GM19324 (cell line): ENCODE results near the gene SURF6.
"Not testable (repeated sequence)": the region's sequence is repeated elsewhere in the genome, so short reads cannot be mapped to it uniquely, and the experiment has no call there.

Source experiments
- ATAC-seq: cut with Tn5 transposase; IDR thresholded peaks from one replicate; pipeline ENCODE4 v1.9.1; 2021; ENCODE audit warnings: mild to moderate bottlenecking, moderate library complexity; ENCODE audit not compliant: unreplicated experiment, low FRiP score

The SURF6 gene

GRCh38 chr9:133329306-133330156, 6.5 kb downstream of the SURF6 start:
- ATAC-seq = not testable (repeated sequence)

DNA sequence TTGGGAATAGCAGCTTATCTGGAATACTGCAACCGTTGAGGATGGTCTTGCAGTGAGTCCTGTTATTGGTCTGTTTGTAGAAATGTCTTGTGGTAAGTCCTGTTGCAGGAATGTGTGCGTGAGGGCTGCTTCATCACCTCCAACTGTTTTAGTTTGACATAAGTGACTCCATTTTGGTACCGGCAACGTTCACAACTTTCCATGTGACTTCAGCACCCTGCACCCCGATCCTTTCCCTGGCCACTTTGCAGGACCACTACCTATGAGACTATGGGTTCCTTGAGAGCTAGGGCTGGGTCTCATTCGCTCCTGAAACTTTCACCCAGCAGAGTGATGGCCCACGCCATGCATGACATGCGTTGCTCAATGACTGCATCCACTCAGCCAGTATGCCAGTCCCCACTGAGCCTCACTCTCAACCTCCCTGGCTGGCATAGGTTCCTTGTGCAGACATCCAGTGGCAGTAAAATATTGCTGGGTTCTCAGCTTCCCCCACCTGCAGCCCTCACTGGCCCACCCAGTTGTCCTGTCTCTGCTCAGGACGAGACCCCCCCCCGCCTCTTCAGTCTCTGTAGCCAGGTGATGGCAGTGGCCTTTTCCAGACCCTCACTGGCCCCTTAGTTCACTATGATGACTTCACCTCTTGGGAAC, 8.0 kb downstream of the SURF6 start:
- no peak for ATAC-seq

GRCh38 chr9:133327021-133327420, 9.0 kb downstream of the SURF6 start:
- not testable (repeated sequence) for ATAC-seq

DNA sequence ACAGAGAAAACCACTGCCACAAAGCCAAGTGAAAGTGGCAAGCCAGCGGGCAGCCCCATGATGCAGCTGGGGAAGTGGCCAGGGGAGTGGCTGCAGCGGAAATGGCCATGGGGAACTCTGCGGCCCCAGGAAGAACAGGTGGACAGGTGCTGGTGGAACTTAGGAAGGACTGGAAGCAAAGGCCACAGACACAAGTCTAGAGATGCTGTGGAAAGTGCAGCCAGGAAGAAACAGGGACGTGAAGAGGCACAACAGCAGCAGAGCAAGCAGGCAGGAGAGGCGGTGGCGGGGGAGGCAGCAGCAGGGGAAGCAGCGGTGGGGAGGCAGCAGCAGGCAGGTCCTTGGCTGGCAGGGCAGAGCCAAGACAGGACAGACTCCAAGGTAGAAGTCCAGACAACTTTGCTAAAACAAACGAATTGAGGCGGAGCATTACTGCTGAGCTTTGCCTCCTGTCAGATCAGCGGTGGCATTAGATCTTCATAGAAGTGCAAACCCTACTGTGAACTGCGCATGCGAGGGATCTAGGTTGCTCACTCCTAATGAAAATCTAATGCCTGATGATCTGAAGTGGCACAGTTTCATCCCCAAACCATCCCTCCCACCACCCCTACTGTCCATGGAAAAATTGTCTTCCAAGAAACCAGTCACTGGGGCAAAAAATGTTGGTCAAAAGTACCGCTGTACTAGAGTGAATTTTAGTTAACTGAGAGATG, 11.8 kb downstream of the SURF6 start:
- ATAC-seq = no peak

GRCh38 chr9:133323211-133323610, 12.8 kb downstream of the SURF6 start:
- ATAC-seq = no peak

DNA sequence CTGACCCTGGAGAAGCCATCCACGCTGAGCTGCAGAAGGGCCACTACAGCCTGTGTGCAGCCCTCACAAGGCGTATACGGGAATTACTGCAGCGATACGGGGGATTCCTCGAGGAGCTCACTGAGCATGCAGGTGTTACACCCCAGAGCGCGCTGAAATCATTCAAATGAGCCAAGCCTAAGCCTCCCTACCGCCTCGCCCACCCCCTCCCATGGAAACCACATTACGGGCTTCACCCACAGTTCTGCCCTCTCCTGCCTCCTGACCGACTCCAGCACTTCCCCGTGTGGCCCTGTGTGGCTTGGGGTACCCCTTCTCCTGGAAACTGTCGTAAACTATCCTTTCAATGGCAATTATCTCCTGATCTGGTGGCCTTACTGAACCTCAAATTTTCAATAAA, 13.3 kb downstream of the SURF6 start:
- no peak for ATAC-seq

DNA sequence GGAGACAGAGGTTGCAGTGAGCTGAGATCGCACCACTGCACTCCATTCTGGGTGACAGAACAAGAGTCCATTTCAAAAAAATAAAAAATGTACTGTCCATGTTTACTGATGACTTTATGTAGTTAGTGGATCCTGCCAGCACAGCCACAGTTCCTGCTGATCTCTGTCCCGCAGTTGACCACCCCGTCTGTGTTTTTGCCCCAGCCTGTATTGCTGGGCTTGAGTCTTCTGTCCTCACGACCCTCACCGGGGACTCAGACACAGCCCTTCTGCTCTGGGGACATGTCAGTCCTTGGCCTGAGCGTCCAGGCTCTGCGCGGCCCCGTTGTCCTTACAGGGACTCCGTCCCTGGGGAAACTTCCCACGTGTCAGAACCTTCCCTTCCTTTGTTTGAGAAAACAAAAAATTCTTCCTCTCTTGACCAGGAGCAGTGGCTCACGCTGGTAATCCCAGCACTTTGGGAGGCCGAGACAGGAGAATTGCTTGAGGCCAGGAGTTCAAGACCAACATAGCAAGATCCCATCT, 14.5 kb downstream of the SURF6 start:
- ATAC-seq = no peak

- ATAC-seq = no peak
Measured at GRCh38 chr9:133320421-133320881, 15.5 kb downstream of the SURF6 start.

- not testable (repeated sequence) for ATAC-seq
Measured at GRCh38 chr9:133317551-133317950, 18.4 kb downstream of the SURF6 start.

DNA sequence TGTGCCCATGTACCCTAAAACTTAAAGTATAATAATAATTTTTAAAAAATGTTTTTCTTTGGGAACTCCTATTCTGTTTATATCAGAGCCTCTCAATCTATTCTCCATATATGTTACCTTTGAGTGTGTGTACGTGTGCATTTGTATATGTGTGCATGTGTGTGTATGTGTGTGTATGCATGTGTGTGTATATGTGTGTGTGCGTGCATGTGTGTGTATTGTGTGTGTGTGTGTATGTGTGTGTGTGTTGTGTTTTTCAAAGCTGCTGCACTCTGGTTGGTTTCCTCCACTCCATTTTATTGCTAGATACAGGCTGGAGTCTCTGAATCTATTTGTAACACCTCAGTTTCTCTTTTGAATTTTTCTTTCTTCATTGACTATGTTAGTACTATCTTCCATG, 20.0 kb downstream of the SURF6 start:
- ATAC-seq = no peak

DNA sequence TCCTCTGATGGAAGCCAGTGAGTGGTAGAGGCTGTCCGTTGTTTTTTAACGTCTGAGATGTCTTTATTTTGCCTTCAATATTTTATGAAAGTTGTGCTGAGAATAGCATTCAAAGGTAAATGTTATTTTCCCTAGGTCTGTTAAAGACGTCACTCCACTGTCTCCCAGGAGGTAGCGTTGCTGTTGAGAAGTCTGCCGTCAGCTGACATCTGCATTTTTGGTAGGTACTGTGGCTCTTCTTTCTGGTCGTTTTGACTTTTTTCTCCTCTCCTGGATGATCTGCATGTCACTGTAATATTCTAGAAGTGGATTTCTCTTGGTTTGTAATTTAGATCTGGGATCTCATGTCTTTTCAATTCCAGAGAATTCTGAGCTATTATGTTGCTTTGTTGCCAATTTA, 26.4 kb downstream of the SURF6 start:
- ATAC-seq = no peak

GRCh38 chr9:133307301-133307700, 28.7 kb downstream of the SURF6 start:
- no peak for ATAC-seq

- no peak for ATAC-seq
Measured at GRCh38 chr9:133306242-133307204, 29.5 kb downstream of the SURF6 start.

DNA sequence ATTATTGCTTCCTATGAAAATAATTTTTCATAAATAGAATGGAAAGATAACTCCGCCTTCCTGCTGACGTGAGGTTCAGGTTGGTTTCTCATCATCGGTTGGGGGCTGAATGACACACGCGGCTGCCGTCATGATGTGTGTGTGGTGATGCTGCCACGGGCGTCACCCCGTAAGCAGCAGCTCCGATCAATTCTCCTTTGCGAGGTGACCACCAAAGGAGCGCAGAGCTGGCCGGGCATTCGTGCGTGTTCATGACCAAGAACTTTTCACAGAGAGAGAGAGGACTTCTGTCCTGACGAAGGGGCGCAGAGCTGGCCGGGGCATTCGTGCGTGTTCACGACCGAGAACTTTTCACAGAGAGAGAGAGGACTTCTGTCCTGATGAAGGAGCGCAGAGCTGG, 30.3 kb downstream of the SURF6 start:
- ATAC-seq = no peak

DNA sequence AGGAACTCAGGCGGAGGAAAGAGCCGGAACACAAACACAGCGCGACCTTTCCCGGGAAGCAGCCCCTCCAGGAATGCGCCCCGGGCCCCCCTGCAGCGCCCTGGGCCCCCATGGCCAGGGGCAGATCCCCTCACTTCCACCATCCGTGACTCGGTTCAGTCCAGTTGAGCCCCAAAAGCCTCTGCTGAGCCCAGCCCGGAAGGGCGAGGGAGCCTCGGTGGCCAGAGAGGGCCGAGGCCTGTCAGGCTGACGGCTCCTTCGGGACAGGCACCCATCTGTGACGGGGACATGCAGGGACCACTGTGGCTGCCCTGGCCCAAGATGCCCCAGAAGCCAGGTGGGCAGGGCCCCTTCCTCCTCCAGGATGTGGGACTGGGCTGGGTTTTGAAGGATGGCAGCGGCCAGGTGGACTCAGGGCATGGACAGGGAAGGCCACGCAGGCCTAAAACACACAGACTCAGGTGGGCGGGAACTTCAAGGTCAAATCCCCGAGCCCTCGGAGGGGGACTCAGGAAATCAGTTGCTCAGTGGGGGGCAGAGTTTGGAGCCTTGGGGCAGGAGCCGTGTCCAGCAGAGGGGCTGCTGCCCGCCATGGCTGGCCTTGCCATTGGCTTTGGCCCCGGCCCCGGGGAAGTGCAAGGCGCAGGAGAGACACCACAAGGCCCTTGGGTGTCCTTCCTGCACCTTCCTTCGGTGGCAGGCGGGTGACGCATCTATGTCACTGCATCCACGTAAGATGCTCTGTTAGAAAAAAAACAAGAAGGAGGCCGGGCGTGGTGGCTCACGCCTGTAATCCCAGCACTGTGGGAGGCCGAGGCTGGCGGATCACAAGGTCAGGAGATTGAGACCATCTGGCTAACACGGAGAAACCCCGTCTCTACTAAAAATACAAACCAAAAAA, 31.3 kb downstream of the SURF6 start:
- ATAC-seq = no peak

DNA sequence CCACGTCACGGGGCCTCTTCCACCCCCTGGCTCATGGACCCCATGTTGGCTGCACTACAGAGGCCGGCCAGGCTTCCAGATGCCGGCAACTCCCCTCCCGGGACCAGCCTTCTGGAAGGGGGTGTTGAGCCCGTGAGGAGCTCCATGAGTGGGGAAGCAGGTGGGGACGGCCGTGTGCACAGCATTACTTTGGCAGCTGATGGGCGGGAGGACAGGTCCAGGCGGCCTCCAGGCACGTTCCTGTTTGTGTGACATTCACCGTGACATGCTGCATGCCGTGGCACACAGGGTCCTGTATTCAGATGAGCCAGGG, 31.9 kb downstream of the SURF6 start:
- no peak for ATAC-seq

DNA sequence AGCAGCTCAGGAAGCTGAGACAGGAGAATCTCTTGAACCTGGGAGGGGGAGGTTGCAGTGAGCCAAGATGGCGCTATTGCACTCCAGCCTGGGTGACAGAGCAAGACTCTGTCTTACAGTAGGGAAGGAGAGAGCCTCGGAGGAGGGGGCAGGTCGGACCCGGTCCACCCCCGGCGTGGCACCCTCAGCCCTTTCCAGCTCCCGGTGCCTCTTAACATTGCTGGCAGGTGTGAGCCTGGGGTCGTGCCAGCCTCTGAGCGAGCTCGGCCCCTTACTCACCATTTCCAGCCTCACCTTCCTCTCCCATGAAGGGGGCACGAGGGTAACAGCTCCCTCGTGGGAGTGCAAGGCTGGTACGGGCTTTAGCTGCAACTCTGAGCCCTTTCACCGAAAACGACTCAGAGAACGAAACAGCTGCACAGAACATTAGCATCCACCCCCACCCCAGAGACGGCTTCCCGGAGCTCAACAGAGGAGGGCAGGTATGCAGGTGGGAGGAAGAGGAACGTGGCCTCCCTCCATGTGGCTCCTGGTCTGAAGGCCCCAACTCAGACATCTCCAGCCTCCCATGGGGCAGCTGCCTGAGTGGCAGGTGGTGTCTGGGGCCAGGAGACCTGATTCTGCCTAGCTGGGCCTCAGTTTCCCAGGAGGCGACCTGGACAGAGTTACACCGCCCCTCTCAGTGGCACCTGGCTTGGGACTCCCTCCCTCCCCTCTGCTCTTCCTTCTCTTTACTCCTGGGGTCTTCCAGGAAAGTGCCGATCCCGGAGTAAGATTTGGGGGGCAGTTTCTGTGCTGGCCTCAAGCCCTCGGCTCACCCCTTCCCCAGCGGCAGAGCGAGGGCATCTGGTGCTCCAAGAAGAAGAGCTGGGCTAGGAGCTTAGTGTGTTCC, 32.5 kb downstream of the SURF6 start:
- no peak for ATAC-seq
